ENCODE data around the gene DIP2C.

The DIP2C gene

DNA sequence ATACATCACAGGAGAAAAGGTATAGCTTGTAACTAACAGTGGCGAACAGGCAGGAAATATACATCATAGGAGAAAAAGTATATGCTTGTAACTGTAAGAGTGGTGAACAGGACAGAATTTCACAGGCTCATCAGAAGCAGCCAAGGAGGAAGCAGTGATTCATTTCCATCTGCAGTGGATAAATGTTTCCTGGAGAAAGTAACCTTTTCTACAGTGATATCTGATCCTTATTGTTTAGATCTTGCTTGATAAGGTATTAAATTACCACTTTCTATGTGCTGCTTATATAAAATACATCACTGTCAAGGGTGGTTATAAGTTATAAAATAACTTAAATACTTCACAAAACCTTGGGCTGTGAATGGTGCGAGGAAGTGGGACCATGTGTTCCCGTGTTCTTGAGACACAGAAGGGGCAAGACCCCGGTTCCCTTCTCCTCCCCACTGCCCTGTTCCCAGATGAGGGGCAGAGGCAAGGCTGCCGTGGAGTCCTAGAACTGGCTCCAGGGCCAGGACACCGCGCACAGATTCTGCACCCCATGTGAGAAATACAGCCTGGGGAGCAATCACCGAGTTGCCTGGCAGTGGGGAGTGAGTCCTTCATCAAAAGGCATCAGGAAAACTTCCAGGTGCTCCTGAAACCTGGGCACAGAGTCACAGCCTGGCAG is 135.2 kb downstream of the DIP2C start:
- DNase-seq (ENCODE audit: low read depth in 2 of 2), result no peak

DNA sequence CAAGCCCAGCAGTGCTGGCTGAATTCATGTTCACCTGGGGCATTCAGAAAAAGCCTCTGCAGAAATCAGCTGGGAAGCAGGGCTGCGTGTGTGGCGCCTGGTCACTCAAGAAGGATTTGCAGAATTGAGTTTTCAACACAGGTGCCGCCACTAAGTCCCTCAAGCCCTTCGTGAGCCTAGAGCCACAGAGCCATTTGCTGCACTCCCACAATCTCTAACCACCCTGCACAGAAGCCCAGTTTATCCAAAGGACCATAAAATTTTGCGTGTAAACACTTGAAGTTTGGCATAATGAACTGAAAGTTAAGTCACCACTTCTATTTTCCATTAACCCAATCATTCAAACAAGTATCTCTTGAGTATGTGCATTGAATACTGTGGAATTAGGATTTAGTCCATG is 136.2 kb downstream of the DIP2C start:
- no peak for DNase-seq (ENCODE audit: low read depth in 2 of 2)

DNA sequence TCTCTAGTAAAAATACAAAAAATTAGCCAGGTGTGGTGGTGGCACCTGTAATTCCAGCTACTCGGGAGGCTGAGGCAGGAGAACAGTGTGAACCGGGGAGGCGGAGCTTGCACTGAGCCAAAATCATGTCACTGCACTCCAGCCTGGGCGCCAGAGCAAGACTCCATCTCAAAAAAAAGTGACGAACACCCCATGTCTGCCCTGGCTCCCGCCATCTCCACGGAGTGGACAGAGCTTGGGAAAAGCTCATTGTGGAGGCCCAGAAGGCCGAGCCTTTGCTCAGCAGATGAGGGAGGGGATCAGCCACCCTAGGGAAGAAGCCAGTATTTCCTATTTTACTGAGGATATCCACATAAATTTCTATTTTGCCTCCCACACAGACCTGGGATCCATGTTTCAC is 136.8 kb downstream of the DIP2C start:
- DNase-seq (ENCODE audit: low read depth in 2 of 2), result no peak

DNA sequence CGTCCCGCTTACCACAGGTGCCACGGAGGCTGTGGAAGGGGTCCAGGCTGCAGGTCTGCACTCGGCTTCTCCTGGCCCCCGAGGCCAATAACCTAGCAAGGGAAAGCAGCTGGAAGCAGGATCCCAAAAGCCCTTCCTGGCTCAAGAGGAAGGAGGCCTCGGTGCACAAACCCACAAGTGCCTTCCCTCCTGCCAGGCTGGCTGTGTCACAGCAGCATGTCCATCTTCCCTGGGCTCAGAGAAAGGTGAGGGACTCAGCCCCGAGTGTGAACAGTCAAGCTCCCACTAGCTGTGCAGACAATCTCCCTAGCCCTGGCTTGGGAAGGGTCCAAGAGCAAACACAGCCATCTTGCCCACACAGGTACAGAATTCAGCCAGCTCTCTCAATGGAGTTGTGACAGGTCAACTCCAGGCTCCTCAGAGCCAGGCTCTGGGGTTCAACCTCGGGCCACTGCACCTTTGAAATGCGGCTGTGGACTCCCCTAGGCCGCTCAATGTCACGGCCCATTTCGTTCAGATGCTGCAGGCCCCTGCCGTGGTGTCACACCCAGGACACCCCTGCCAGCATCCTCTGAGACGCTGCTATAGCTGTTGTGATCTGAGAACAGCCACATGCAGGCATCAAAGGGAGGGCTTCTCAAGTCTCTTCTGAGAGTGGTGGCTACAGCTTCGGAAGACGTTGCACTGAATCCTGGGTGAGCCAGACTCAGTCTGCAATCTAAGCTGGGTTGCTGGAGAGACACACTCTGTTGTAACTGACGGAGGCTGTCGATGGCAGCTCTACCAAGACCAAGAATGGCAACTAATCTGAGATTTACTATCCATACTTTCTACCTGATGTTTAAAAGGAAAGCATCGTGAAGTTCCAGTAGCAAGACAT is 137.9 kb downstream of the DIP2C start:
- no peak for DNase-seq (ENCODE audit: low read depth in 2 of 2)

DNA sequence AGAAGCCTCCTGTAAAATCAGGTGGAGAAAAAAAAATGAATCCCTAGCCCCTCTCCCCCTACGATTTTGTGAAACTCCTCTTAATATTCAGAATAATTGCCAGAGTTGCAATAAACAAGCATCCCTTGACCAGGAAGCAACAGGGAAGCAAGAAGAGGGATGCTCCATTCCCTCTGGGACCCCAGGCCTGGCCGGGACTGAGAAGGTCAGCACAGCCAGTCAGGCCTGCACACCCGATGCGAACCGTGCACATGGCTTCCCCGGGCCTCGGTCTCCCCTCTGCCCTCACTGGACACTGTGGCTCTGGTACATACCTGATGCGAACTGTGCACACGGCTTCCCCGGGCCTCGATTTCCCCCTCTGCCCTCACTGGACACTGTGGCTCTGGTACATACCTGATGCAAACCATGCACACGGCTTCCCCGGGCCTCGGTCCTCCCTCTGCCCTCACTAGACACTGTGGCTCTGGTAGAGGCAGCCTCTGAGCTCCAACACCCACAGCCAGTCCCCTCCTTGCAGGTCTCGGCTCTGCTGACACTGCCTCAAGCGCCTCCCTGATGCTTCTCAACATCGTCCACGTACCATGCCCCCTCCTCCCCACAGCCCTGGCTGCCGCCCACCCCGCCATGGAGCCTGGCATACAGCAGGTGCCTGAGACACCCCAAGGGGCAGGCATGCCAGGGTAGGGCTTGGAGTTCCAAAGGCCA is 138.6 kb downstream of the DIP2C start:
- no peak for DNase-seq (ENCODE audit: low read depth in 2 of 2)

DNA sequence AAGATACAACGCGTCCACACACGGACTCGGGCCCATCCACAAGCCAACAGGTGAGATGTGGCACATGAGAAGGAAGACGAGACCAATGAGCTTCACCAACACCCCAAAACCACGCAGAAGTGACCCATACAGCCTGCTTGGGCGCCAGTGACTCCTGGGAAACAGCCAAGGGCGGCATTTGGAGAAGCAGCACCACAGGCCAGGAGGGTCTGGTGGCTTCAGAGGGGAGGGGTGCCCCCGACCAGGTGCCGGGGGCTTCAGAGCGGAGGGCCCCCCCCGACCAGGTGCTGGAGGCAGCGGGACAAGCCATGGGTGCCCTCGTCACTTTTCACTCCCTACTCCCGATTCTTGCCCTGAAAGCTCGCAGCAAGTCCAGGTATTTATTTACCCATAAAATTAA is 140.1 kb downstream of the DIP2C start:
- no peak for DNase-seq (ENCODE audit: low read depth in 2 of 2)

DNA sequence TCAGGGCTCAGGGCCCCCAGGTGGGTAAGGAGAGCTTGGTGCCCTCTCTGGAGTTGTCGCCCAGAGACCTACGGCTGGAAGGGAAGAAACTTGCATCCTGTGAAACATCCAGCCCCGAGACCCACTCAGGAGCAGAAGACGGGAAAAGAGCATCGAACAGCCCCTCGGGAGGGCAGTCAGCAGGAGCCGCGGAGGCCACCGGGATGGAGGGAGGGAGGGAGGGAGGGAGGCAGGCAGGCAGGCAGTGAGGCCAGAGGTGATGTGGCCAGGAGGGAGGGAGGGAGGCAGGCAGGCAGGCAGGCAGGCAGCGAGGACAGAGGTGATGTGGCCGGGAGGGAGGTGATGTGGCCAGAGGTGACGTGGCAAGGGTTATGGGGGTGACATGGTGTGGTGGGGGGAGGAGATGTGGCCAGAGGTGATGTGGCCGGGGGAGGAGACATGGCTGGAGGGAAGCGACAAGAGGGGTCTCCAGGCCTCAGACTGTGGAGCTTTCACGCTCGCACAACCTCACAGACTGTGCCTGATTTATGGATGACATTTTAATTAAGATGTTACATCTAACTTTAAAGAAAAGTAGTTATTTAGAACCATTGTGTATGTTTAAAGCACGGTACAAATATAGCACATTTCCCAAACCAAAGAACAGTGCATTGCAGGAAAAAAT is 141.1 kb downstream of the DIP2C start:
- no peak for DNase-seq (ENCODE audit: low read depth in 2 of 2)

DNA sequence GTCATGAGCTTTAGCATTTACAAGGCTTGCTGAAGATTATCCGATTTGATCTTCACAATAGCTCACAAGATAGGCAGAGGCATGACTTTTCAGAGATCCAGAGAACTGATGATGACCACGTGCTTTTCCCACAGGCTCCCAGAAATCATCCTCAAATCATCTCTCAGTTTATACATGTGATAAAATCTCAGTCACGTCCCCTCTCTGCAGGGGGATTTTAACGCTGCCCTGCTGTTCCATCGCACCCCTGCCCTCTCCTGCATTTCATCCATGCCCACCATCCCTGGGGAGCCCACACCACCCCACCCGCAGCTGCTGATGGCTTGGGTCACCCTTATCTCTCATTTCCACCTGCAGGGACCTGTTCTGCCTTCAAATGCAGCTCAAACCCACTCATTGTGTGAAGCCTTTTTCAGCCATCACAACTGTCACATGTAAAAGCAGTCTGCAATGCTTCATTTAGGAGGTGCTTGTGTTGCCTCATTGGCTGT is 141.8 kb downstream of the DIP2C start:
- DNase-seq (ENCODE audit: low read depth in 2 of 2), result no peak

DNA sequence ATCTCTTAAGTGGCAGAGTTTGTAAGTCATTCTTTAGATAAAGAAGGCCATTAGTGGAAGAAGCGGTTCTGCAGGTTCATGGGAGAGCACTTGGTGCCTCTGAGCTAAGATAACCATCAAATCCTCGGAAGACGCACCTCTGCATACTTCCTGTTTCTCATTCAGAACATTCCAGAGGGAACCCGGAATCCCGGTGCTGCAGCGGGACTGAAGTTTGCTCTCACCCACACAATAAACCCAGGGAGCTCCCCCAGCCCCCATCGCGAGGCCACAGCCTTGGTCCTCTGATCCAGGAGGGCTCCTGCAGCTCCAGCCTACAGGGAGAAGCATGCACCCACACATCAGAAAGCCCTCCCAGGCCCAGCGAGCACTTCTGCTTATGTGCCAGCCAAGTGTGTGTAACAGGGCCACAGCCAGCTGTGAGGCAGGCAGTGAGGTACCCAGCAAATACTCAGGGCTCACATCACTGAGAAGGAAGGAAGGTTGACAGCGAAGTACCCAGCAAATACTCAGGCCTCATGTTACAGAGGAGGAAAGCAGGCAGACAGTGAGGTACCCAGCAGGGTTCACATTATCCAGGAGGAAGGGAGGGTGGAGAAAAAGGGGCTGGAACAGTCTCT is 142.4 kb downstream of the DIP2C start:
- no peak for DNase-seq (ENCODE audit: low read depth in 2 of 2)

DNA sequence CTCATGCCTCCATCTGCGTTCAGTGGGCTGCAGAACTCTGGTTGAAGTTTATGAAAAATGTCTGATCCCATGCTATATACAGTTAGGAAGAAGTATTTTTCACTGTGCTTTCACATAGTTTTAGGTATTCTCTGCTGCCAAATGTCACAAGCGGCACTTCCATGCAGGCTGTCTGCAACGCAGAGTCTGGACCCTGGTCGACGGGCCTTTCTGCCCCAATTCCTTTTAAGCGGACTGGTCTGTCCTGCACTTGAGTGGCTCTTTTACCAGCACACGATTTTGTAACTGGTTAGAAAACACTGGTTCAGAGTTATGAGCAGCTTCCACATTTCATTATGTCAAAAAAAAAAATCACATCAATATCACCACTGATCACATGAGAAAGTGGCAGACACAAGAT is 143.0 kb downstream of the DIP2C start:
- no peak for DNase-seq (ENCODE audit: low read depth in 2 of 2)

DNA sequence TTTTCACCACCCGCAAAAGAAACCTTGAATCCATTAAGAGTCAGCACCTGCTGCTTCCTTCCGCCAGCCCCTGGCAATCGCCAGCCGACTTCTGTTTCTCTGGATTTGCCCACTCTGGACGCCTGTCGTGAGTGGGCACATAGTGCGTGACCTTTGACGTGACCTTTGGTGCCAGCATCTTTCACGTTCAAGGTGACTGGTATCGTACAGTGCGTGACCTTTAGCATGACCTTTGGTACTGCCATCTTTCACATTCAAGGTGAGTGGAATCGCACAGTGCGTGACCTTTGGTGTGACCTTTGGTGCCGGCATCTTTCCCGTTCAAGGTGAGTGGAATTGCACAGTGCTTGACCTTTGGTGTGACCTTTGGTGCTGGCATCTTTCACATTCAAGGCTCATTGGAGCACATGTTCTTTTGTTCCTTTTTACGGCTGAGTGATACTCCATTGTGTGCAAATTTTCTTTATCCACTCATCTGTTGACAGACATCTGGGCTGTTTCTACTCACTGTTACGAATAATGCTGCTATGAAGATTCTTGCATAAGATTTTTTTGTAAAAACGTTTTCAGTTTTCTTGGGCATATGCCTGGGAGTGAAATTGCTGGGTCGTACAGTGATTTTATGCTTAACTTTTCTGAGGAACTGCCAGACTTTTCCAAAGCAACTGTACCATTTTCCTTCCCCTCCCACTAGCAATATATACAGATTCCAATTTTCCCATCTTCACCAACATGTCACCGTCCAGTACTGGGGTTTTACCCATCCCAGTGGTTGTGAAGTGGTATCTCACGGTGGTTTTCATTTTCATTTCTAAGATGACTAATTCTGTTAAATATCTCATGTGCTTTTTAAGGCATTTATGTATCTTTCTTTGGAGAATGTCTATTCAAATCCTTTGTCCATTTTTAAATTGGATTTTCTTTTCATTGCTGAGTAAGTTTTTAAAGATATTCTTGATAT is 145.3 kb downstream of the DIP2C start:
- no peak for DNase-seq (ENCODE audit: low read depth in 2 of 2)

DNA sequence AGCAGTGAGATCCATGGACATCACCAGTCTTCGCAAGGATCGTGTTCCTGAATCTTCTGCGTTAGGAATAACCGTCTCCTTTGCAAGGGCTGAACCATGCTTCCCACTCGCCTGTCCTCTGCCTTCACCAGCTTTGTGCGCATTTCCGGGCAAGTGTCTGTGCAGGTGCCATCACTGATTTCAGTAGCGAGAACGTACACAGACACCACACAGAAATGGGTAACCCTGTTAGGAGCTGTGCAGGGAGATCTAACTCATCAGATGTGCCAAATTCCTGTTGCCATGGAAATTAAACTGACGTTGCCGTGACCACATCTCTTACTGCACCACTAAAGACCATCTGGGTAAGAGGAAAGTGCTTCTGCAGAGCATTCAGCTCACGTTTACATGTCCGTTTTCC is 146.3 kb downstream of the DIP2C start:
- DNase-seq (ENCODE audit: low read depth in 2 of 2), result no peak

DNA sequence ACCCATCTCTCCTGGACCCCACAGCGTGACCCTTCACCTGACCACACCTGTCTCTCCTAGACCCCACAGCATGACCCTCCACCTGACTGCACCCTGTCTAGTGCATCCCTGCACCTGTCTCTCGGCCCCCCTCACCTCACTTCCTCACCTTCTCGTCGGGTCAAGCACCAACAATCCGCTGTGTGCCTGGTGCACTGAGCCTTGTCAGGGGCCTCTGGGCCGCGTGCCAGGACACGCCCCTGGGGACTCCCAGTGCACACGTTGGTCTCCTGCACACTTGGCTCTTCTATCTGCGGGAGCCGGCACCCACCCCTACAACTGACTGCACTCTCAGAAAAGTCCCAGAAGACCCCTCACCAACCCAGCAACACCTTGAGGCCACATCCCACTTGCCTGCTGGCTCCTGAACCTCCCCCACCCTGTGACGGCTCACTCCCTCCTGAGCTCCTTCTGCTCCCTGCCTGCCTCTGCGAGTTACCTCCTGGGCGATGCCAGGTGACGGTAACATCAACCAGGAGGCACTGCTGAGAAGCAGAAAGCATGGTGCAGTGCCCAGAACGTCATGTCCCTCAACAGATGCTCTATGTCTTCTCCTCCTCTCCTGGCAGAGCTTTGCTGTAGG is 147.6 kb downstream of the DIP2C start:
- no peak for DNase-seq (ENCODE audit: low read depth in 2 of 2)

DNA sequence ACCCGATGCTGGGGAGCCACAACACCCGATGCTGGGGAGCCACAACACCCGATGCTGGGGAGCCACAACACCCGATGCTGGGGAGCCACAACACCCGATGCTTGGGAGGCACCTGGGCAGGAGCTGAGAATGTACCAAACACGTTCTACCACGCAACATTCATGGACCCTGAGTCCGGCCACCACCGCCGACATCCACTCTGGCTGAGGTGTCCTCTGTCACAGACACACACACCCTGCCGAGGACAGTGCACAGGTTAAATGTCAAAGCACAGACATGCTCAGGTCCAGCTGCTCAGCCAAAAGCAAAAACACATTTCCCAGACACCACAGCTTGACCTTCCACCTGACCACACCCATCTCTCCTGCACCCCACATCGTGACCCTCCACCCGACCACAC is 148.4 kb downstream of the DIP2C start:
- DNase-seq (ENCODE audit: low read depth in 2 of 2), result no peak

DNA sequence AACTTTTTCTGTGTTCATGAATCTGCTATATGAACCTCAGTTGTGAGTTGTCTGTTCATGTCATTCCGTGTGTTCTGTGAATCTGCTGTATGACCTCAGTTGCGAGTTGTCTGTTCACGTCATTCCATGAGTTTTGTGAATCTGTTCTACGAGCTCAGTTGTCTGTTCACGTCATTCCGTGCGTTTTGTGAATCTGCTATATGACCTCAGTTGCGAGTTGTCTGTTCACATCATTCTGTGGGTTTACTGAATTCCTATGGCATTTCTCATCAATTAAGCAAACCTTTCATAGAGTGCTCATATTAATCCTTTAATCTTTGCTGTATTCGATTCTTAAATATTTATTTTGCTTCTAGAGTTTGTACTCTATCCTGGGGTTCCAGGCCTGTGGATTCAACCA is 150.6 kb downstream of the DIP2C start:
- DNase-seq (ENCODE audit: low read depth in 2 of 2), result peak; percentile 38 to 45

DNA sequence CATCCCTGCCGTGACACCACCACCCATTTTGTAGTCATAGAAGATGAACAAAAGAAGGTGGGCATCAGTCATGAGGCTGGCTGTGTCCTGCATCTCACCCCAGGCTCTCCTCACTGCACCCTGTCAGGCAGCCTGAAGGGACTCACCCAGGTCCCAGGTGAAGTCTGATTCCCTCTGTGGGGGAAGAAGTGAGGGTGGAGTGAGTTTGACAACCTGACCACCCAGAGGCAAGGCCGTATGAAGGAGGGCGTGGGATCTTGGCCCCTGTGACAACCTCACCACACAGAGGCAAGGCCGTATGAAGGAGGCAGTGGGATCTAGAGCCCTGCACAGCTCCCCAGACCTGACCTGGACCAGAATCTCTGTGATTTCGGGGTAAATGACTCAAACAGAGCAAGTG is 152.5 kb downstream of the DIP2C start:
- no peak for DNase-seq (ENCODE audit: low read depth in 2 of 2)

DNA sequence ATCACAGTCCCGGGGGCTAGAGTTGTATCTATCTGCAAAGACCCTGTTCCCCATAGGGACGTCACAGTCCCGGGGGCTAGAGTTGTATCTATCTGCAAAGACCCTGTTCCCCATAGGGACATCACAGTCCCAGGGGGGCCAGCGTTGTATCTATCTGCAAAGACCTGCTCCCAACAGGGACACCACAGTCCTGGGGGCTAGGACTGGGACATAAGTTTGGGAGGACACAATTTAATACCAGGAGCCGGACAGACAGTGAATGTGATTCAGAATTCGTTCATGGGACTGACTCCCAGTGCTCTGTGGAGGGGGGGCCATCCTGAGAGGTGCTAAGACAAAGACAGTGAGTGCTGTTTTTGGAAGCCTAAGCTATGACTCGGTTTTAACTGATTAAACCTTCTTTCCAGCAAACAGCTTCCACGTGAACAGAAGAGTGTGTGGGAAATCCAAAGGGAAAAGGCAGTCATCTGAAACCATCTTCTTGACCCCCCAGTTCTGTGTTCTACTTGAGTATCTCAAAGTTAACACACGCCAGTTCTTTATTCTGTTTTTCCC is 153.0 kb downstream of the DIP2C start:
- DNase-seq (ENCODE audit: low read depth in 2 of 2), result no peak

DNA sequence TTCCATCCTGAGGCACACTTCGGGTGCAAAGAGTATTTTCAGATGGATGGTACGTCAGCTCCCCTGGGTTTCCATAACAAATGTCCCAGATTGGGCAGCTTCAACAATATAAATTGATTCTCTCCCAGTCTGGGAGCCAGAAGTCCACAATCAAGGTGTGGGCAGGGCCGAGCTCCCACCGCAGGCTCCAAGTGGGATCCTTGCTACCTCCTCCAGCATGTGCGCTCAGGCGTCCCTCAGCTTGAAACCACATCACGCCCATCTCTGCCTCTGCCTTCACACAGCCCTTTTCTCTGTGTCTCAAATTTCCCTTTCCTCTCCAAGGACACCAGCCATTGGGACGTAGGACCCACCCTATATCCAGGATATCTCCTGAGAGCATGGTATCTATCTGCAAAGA is 153.5 kb downstream of the DIP2C start:
- DNase-seq (ENCODE audit: low read depth in 2 of 2), result no peak

DNA sequence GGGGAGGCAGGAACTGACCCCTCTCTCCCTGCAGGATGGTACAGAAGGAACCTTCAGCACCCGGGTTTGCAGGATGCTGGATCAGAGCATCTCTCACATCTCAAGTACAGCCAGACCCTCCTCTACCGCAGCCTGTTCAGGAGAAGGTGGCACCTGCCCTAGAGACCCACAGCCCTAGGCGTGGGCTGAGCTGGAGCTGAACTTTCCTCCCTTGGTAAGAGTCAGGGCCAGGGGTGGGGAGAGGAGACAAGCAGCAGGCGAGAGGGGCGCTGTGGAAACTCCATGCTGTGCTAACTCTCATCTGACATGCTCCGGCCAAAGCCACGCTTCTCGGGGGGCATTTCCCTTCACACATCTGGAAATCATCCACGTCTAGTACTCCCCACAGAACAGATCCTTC is 154.4 kb downstream of the DIP2C start:
- DNase-seq (ENCODE audit: low read depth in 2 of 2), result no peak
